ENCODE measurements around the gene FRMPD4.

Gene FRMPD4

DNA sequence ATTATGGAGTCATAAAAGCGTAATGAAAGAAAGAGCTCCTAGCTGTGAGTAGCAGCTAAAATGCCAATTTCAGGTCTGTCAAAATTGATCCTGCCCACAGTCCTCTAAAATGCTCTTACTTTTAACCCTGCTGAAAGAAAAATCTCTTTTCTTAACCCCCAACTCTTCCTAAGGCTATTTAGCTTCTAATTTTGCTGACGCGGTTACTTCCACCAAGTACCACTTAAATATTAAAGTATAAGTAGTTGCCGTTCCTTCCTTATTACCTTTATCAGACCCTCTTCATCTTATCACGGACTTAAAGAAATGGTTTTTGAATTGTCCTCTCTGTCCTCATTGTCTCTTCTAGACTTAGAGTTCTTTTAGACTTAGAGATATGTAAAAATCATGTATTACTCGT lies 272.2 kb downstream of the FRMPD4 start:
- no peak overlapping the region for H3K4me3 Mint-ChIP-seq
- H3K4me1 Mint-ChIP-seq = no peaks in the 10 kb centered on the region
- H3K27me3 Mint-ChIP-seq = no peaks in the 10 kb centered on the region
- no peak overlapping the region for H3K27ac Mint-ChIP-seq
- H3K36me3 Mint-ChIP-seq = no peaks in the 10 kb centered on the region
- no peaks in the 10 kb centered on the region for H3K9me3 Mint-ChIP-seq

GRCh38 chrX:12411831-12412230 lies 273.6 kb downstream of the FRMPD4 start:
- Mint-ChIP-seq H3K27me3 (no peaks in the 10 kb centered on the region), H3K27ac (no peak overlapping the region), H3K9me3 (no peaks in the 10 kb centered on the region), H3K4me3 (no peak overlapping the region), H3K36me3 (no peaks in the 10 kb centered on the region), H3K4me1 (no peaks in the 10 kb centered on the region)

GRCh38 chrX:12412561-12412960 lies 274.3 kb downstream of the FRMPD4 start:
- Mint-ChIP-seq H3K4me3 (no peak overlapping the region), H3K9me3 (no peaks in the 10 kb centered on the region), H3K36me3 (no peaks in the 10 kb centered on the region), H3K27me3 (no peaks in the 10 kb centered on the region), H3K27ac (no peak overlapping the region), H3K4me1 (no peaks in the 10 kb centered on the region)

GRCh38 chrX:12419591-12419990 lies 281.3 kb downstream of the FRMPD4 start:
- Mint-ChIP-seq H3K27me3 (no peaks in the 10 kb centered on the region), H3K9me3 (no peaks in the 10 kb centered on the region), H3K4me1 (no peaks in the 10 kb centered on the region), H3K36me3 (no peaks in the 10 kb centered on the region), H3K4me3 (no peak overlapping the region), H3K27ac (no peak overlapping the region)

DNA sequence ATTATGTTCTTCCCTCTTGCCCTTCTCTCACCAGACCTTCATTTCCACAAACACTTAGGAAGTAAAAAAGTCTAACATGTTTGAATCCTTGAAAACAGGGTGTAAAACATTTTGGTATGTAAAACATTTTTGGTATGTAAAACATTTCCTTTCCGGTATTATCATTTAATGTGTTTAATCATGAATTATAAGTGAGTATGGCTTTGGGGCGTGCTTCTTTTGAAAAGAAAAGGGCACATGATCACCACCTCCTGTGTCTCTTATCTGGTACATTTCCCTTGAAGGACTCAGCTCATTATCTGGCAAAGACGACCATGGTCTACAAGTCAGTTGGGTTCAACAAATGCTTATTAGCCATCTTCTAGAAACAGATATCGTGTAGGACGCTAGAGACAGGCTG lies 283.6 kb downstream of the FRMPD4 start:
- Mint-ChIP-seq H3K36me3 (no peaks in the 10 kb centered on the region), H3K4me1 (no peaks in the 10 kb centered on the region), H3K4me3 (no peak overlapping the region), H3K27ac (no peak overlapping the region), H3K9me3 (no peaks in the 10 kb centered on the region), H3K27me3 (no peaks in the 10 kb centered on the region)

- Mint-ChIP-seq H3K27ac (no peak overlapping the region), H3K4me1 (no peaks in the 10 kb centered on the region), H3K9me3 (no peaks in the 10 kb centered on the region), H3K27me3 (no peaks in the 10 kb centered on the region), H3K36me3 (no peaks in the 10 kb centered on the region), H3K4me3 (no peak overlapping the region)
Observed at GRCh38 chrX:12423346-12423745, 285.1 kb downstream of the FRMPD4 start.

GRCh38 chrX:12425496-12425895 lies 287.2 kb downstream of the FRMPD4 start:
- Mint-ChIP-seq H3K27me3 (no peaks in the 10 kb centered on the region), H3K9me3 (no peaks in the 10 kb centered on the region), H3K4me3 (no peak overlapping the region), H3K4me1 (no peaks in the 10 kb centered on the region), H3K27ac (no peak overlapping the region), H3K36me3 (no peaks in the 10 kb centered on the region)

GRCh38 chrX:12426420-12426819 lies 288.1 kb downstream of the FRMPD4 start:
- Mint-ChIP-seq H3K36me3 (no peaks in the 10 kb centered on the region), H3K4me3 (no peak overlapping the region), H3K4me1 (no peaks in the 10 kb centered on the region), H3K27ac (no peak overlapping the region), H3K9me3 (no peaks in the 10 kb centered on the region), H3K27me3 (no peaks in the 10 kb centered on the region)

DNA sequence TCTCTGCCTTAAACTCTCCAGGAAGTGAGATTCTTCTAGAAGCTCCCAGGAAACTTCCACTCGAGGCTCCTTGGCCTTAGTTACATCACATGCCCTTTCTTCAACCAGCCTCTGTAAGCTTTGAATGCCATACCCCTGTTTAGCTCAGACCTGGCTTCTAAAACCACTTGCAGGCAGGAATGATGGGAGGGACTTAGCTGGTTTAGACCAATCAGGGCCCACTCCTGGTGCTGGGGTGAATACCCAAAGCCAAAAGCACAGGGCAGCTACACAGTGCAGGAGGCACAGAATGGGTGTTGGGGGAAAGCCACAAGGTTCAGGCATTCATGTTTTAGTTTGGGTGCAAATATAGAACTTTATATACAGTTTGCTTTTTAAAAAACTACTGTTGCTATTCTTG lies 296.2 kb downstream of the FRMPD4 start:
- no peaks in the 10 kb centered on the region for H3K9me3 Mint-ChIP-seq
- no peaks in the 10 kb centered on the region for H3K4me1 Mint-ChIP-seq
- H3K27me3 Mint-ChIP-seq = no peaks in the 10 kb centered on the region
- no peaks in the 10 kb centered on the region for H3K36me3 Mint-ChIP-seq
- no peak overlapping the region for H3K27ac Mint-ChIP-seq
- H3K4me3 Mint-ChIP-seq = no peak overlapping the region

- no peaks in the 10 kb centered on the region for H3K27me3 Mint-ChIP-seq
- no peak overlapping the region for H3K27ac Mint-ChIP-seq
- no peaks in the 10 kb centered on the region for H3K4me1 Mint-ChIP-seq
- H3K36me3 Mint-ChIP-seq = no peaks in the 10 kb centered on the region
- H3K4me3 Mint-ChIP-seq = no peak overlapping the region
- H3K9me3 Mint-ChIP-seq = no peaks in the 10 kb centered on the region
Observed at GRCh38 chrX:12439416-12439815, 301.1 kb downstream of the FRMPD4 start.

- H3K27ac Mint-ChIP-seq = no peak overlapping the region
- H3K9me3 Mint-ChIP-seq = no peaks in the 10 kb centered on the region
- H3K4me3 Mint-ChIP-seq = no peak overlapping the region
- no peaks in the 10 kb centered on the region for H3K4me1 Mint-ChIP-seq
- H3K27me3 Mint-ChIP-seq = no peaks in the 10 kb centered on the region
- H3K36me3 Mint-ChIP-seq = no peaks in the 10 kb centered on the region
Observed at GRCh38 chrX:12440246-12440645, 302.0 kb downstream of the FRMPD4 start.

GRCh38 chrX:12441381-12442128 lies 303.3 kb downstream of the FRMPD4 start:
- Mint-ChIP-seq H3K4me3 (no peak overlapping the region), H3K9me3 (no peaks in the 10 kb centered on the region), H3K27me3 (no peaks in the 10 kb centered on the region), H3K4me1 (no peaks in the 10 kb centered on the region), H3K27ac (no peak overlapping the region), H3K36me3 (no peaks in the 10 kb centered on the region)

DNA sequence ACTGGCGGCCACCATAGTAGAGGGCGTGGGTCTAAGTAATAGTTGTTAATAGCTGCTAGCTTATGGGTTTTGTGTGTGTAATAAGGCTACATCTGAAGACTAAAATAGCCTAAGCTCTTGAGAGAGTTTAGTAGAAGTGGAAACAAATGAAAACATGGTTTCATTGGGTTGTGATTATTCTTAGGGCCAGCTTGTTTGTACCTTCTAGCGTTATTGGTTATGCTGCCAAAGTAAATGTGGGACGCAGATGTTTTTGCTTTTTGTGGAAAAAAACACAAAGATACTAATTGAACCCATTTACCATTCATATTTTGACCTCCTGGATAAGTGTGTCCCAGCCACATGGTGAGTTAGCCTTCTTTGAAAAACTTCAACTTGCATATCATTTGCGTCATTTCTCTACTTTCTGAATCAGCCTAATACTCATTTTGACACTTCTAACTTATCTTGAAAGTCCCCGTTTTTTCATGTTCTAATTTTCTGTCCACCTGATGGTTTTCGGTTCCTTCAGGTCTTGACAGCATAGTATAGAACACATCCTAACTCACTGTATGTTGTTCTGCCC lies 305.3 kb downstream of the FRMPD4 start:
- H3K4me1 Mint-ChIP-seq = no peaks in the 10 kb centered on the region
- no peak overlapping the region for H3K27ac Mint-ChIP-seq
- no peak overlapping the region for H3K4me3 Mint-ChIP-seq
- H3K9me3 Mint-ChIP-seq = no peaks in the 10 kb centered on the region
- H3K27me3 Mint-ChIP-seq = no peaks in the 10 kb centered on the region
- H3K36me3 Mint-ChIP-seq = no peaks in the 10 kb centered on the region

DNA sequence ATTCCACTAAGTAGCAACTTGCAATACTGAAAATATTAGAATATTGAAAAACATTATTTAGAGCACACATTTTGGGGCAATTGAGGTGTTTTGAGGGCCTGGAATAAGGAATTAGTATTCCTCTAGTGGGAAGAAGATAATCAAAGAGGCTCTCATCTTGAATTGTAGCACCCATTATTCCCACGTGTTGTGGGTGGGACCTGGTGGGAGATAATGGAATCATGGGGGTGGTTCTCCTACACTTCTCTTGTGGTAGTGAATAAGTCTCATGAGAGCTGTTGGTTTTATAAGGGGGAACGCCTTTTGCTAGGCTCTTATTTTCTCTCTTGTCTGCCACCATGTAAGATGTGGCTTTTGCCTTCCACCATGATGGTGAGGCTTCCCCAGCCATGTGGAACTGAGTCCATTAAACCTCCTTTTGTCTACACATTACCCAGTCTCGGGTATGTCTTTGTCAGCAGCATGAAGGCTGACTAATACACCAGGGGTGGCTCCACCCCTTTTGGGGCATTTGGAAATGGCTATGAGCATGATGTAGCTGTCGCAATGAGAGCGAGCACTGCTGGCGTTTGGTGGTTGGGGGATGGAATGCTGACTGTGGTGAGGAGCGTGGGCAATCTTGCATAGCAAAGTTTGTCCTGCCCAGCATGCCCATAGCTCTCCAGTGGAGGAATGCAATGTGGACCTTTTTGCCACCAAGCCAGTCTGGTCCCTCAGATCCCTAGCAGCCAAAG lies 308.2 kb downstream of the FRMPD4 start:
- Mint-ChIP-seq H3K27me3 (peaks cover 2% of the 10 kb centered on the region), H3K9me3 (no peaks in the 10 kb centered on the region), H3K27ac (no peak overlapping the region), H3K4me3 (no peak overlapping the region), H3K4me1 (no peaks in the 10 kb centered on the region), H3K36me3 (no peaks in the 10 kb centered on the region)

- Mint-ChIP-seq H3K4me1 (no peaks in the 10 kb centered on the region), H3K27me3 (peaks cover 2% of the 10 kb centered on the region), H3K27ac (no peak overlapping the region)
Observed at GRCh38 chrX:12447448-12448064, 309.3 kb downstream of the FRMPD4 start.

GRCh38 chrX:12452268-12452667 lies 314.0 kb downstream of the FRMPD4 start:
- Mint-ChIP-seq H3K4me1 (no peaks in the 10 kb centered on the region), H3K27ac (no peak overlapping the region), H3K27me3 (peaks cover 2% of the 10 kb centered on the region), H3K36me3 (no peaks in the 10 kb centered on the region), H3K9me3 (no peaks in the 10 kb centered on the region), H3K4me3 (no peak overlapping the region)

More at GRCh38 chrX:12447448-12448064, 309.3 kb downstream of the FRMPD4 start:
- Mint-ChIP-seq H3K36me3 (no peaks in the 10 kb centered on the region), H3K4me3 (no peak overlapping the region), H3K9me3 (no peaks in the 10 kb centered on the region)
